ENCODE data around the gene MCTP1. TPM values are rescaled to one million over a fixed set of nuclear protein-coding genes. Genes with fewer than 3 reads are reported as not detected.

MCTP1 gene
- polyA plus RNA-seq, 1 donor, result 4.8 TPM

GRCh38 chr5:95283761-95284571 lies 928 bp downstream of the MCTP1 start:
- peak overlapping the region; percentile 49 for H3K4me3 ChIP-seq (ENCODE audit: low read length)
- DNase-seq, result peak in 1 of 2 donors; percentile 66
- no peaks in the 10 kb centered on the region for H3K36me3 ChIP-seq (ENCODE audit: control insufficient read depth, insufficient read depth, low read length)
- no peak overlapping the region for H3K27ac ChIP-seq (ENCODE audit: low read length)
- peaks cover 54% of the 10 kb centered on the region for H3K27me3 ChIP-seq (ENCODE audit: control insufficient read depth, insufficient read depth, low read length)
- WGBS (ENCODE audit: insufficient coverage, low lambda C conversion rate), result no CpG with 5 or more reads among the region's 89 CpGs
- H3K9me3 ChIP-seq (ENCODE audit: control insufficient read depth, low read depth, low read length), result no peaks in the 10 kb centered on the region
- H3K4me1 ChIP-seq (ENCODE audit: control insufficient read depth, insufficient read depth, low read length), result peaks cover 12% of the 10 kb centered on the region

- no peak overlapping the region for H3K4me3 ChIP-seq (ENCODE audit: low read length)
- peak in 1 of 2 donors; percentile 14 for DNase-seq
- 13% methylated on average over 4 of the region's 10 CpGs for WGBS (ENCODE audit: insufficient coverage, low lambda C conversion rate)
- H3K27ac ChIP-seq (ENCODE audit: low read length), result no peak overlapping the region
- H3K4me1 ChIP-seq (ENCODE audit: control insufficient read depth, insufficient read depth, low read length), result peaks cover 12% of the 10 kb centered on the region
- H3K9me3 ChIP-seq (ENCODE audit: control insufficient read depth, low read depth, low read length), result no peaks in the 10 kb centered on the region
- no peaks in the 10 kb centered on the region for H3K36me3 ChIP-seq (ENCODE audit: control insufficient read depth, insufficient read depth, low read length)
- peaks cover 52% of the 10 kb centered on the region for H3K27me3 ChIP-seq (ENCODE audit: control insufficient read depth, insufficient read depth, low read length)
Observed at GRCh38 chr5:95283022-95283615, 1.8 kb downstream of the MCTP1 start.

- no CpG with 5 or more reads among the region's 2 CpGs for WGBS (ENCODE audit: insufficient coverage, low lambda C conversion rate)
- peaks cover 47% of the 10 kb centered on the region for H3K27me3 ChIP-seq (ENCODE audit: control insufficient read depth, insufficient read depth, low read length)
Observed at GRCh38 chr5:95281226-95281625, 3.7 kb downstream of the MCTP1 start.

GRCh38 chr5:95280401-95281095 lies 4.3 kb downstream of the MCTP1 start:
- H3K4me3 ChIP-seq (ENCODE audit: low read length), result no peak overlapping the region
- H3K4me1 ChIP-seq (ENCODE audit: control insufficient read depth, insufficient read depth, low read length), result peaks cover 11% of the 10 kb centered on the region
- peaks cover 40% of the 10 kb centered on the region for H3K27me3 ChIP-seq (ENCODE audit: control insufficient read depth, insufficient read depth, low read length)
- H3K9me3 ChIP-seq (ENCODE audit: control insufficient read depth, low read depth, low read length), result no peaks in the 10 kb centered on the region
- no peaks in the 10 kb centered on the region for H3K36me3 ChIP-seq (ENCODE audit: control insufficient read depth, insufficient read depth, low read length)
- 70% methylated on average over 3 of the region's 8 CpGs for WGBS (ENCODE audit: insufficient coverage, low lambda C conversion rate)
- no peak overlapping the region for H3K27ac ChIP-seq (ENCODE audit: low read length)
- DNase-seq, result no peak

More at GRCh38 chr5:95281226-95281625, 3.7 kb downstream of the MCTP1 start:
- H3K4me1 ChIP-seq (ENCODE audit: control insufficient read depth, insufficient read depth, low read length), result peaks cover 12% of the 10 kb centered on the region
- DNase-seq, result no peak
- H3K4me3 ChIP-seq (ENCODE audit: low read length), result no peak overlapping the region
- no peak overlapping the region for H3K27ac ChIP-seq (ENCODE audit: low read length)
- H3K36me3 ChIP-seq (ENCODE audit: control insufficient read depth, insufficient read depth, low read length), result no peaks in the 10 kb centered on the region
- H3K9me3 ChIP-seq (ENCODE audit: control insufficient read depth, low read depth, low read length), result no peaks in the 10 kb centered on the region

GRCh38 chr5:95274011-95274410 lies 10.9 kb downstream of the MCTP1 start:
- H3K9me3 ChIP-seq (ENCODE audit: control insufficient read depth, low read depth, low read length), result no peaks in the 10 kb centered on the region
- DNase-seq, result no peak
- 36% methylated on average over 2 of the region's 5 CpGs for WGBS (ENCODE audit: insufficient coverage, low lambda C conversion rate)
- H3K27ac ChIP-seq (ENCODE audit: low read length), result no peak overlapping the region
- H3K4me1 ChIP-seq (ENCODE audit: control insufficient read depth, insufficient read depth, low read length), result no peaks in the 10 kb centered on the region
- H3K4me3 ChIP-seq (ENCODE audit: low read length), result no peak overlapping the region
- H3K27me3 ChIP-seq (ENCODE audit: control insufficient read depth, insufficient read depth, low read length), result peaks cover 8% of the 10 kb centered on the region
- no peaks in the 10 kb centered on the region for H3K36me3 ChIP-seq (ENCODE audit: control insufficient read depth, insufficient read depth, low read length)

- no peak for DNase-seq
- H3K4me1 ChIP-seq (ENCODE audit: control insufficient read depth, insufficient read depth, low read length), result no peaks in the 10 kb centered on the region
- H3K27ac ChIP-seq (ENCODE audit: low read length), result no peak overlapping the region
- no peaks in the 10 kb centered on the region for H3K9me3 ChIP-seq (ENCODE audit: control insufficient read depth, low read depth, low read length)
- H3K36me3 ChIP-seq (ENCODE audit: control insufficient read depth, insufficient read depth, low read length), result no peaks in the 10 kb centered on the region
- H3K4me3 ChIP-seq (ENCODE audit: low read length), result no peak overlapping the region
- H3K27me3 ChIP-seq (ENCODE audit: control insufficient read depth, insufficient read depth, low read length), result peaks cover 7% of the 10 kb centered on the region
Observed at GRCh38 chr5:95272316-95272929, 12.5 kb downstream of the MCTP1 start.

- DNase-seq, result peak; percentile 72 to 88
- Histone ChIP-seq H3K9me3 (ENCODE audit: control insufficient read depth, low read depth, low read length) (no peaks in the 10 kb centered on the region), H3K27me3 (ENCODE audit: control insufficient read depth, insufficient read depth, low read length) (no peaks in the 10 kb centered on the region), H3K4me1 (ENCODE audit: control insufficient read depth, insufficient read depth, low read length) (peaks cover 5% of the 10 kb centered on the region), H3K36me3 (ENCODE audit: control insufficient read depth, insufficient read depth, low read length) (no peaks in the 10 kb centered on the region), H3K4me3 (ENCODE audit: low read length) (no peak overlapping the region), H3K27ac (ENCODE audit: low read length) (peak overlapping the region; percentile 52)
- no CpG with 5 or more reads among the region's 3 CpGs for WGBS (ENCODE audit: insufficient coverage, low lambda C conversion rate)
Observed at GRCh38 chr5:95262933-95263660, 21.8 kb downstream of the MCTP1 start.

GRCh38 chr5:95261437-95262175 lies 23.3 kb downstream of the MCTP1 start:
- Histone ChIP-seq H3K36me3 (ENCODE audit: control insufficient read depth, insufficient read depth, low read length) (no peaks in the 10 kb centered on the region), H3K4me3 (ENCODE audit: low read length) (no peak overlapping the region), H3K27ac (ENCODE audit: low read length) (no peak overlapping the region), H3K4me1 (ENCODE audit: control insufficient read depth, insufficient read depth, low read length) (peaks cover 5% of the 10 kb centered on the region), H3K9me3 (ENCODE audit: control insufficient read depth, low read depth, low read length) (no peaks in the 10 kb centered on the region), H3K27me3 (ENCODE audit: control insufficient read depth, insufficient read depth, low read length) (no peaks in the 10 kb centered on the region)
- WGBS (ENCODE audit: insufficient coverage, low lambda C conversion rate), result 29% methylated on average over 1 of the region's 4 CpGs
- peak in 1 of 2 donors; percentile 18 for DNase-seq

GRCh38 chr5:95256991-95257390 lies 27.9 kb downstream of the MCTP1 start:
- Histone ChIP-seq H3K4me1 (ENCODE audit: control insufficient read depth, insufficient read depth, low read length) (no peaks in the 10 kb centered on the region), H3K27ac (ENCODE audit: low read length) (no peak overlapping the region), H3K36me3 (ENCODE audit: control insufficient read depth, insufficient read depth, low read length) (no peaks in the 10 kb centered on the region), H3K9me3 (ENCODE audit: control insufficient read depth, low read depth, low read length) (no peaks in the 10 kb centered on the region), H3K4me3 (ENCODE audit: low read length) (no peak overlapping the region), H3K27me3 (ENCODE audit: control insufficient read depth, insufficient read depth, low read length) (no peaks in the 10 kb centered on the region)
- no peak for DNase-seq

Measured in large intestine (tissue), 3 donors.